ENCODE results near the gene MARF1. TPM values are rescaled to one million over a fixed set of nuclear protein-coding genes. Genes with fewer than 3 reads are reported as not detected.

Gene MARF1
- total RNA-seq, 4 donors from 2014 or later, result 20.7 to 53.9 (median 29.3) TPM

DNA sequence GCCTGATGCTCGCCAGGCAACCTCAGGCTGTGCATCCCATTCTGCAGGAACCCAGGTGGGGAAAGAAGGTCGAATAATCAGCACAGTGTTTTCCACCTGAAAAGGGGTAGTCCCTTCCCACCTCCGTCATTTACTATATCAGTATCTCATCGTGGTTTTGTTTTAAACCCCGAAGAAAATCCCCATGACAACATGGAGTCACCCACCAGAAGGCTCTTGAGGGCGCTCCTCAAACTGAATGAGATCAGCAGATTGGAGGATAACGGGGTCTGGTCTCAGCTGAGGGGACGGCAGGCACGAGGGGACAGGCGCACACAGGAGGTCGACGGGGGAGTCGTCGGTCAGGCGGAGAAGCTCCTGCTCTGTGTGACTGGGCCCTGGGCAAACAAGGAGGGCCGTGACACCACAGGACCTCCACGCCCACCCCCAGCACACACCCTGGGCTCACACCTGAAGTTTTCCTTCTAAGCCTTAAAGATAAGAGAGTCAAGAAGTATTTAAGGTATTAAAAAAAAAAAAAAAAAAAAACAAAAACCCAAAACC is 44.2 kb downstream of the MARF1 start:
- DNase-seq (ENCODE audit: low spot score) (no peak), ATAC-seq (ENCODE audit: low FRiP score) (no peak)
- TF ChIP-seq, protein P1, sequence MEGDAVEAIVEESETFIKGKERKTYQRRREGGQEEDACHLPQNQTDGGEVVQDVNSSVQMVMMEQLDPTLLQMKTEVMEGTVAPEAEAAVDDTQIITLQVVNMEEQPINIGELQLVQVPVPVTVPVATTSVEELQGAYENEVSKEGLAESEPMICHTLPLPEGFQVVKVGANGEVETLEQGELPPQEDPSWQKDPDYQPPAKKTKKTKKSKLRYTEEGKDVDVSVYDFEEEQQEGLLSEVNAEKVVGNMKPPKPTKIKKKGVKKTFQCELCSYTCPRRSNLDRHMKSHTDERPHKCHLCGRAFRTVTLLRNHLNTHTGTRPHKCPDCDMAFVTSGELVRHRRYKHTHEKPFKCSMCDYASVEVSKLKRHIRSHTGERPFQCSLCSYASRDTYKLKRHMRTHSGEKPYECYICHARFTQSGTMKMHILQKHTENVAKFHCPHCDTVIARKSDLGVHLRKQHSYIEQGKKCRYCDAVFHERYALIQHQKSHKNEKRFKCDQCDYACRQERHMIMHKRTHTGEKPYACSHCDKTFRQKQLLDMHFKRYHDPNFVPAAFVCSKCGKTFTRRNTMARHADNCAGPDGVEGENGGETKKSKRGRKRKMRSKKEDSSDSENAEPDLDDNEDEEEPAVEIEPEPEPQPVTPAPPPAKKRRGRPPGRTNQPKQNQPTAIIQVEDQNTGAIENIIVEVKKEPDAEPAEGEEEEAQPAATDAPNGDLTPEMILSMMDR (IDR thresholded peaks at IDR 0.05), result no peak

DNA sequence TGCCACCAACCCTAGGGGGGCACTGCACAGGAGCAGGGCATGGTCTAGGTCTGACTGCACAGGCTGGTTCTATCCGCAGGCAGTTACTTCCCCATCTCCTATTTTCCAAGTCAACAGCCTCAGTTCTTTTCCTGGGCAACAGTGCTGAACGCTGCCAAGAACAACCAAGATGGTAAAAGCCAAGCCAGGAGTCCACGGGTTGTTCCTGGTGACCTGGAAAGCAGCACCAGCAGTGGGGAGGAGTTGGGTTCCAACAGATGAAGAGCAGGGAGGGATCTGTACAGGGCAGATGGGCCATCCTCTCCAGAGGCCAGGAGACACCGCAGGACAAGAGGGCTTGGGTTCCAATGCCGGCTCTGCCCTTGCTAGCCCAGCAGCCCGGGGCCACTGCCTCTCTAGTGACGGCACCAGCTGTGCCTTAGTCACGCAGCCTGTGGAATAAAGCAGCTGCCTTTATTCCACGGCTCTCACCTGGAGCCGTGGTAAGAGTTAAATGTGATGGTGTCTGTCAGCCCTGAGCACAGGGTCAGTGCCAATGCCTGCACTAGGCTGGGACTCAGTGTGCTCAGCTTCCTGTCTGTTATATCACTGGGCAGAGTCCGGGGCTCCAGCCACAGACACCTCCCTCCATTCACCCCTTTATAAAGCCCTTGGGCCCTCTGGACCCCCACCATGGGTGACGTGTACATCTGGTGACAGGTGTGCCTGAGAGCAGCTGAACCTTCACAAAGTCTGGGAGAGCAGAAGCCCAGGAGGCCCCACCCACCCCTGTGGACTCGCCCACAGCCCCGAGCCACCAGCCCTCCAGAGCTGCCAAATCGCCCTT is 44.9 kb downstream of the MARF1 start:
- DNase-seq (ENCODE audit: low spot score) (no peak), ATAC-seq (ENCODE audit: low FRiP score) (no peak)
- TF ChIP-seq, protein P1 (IDR thresholded peaks at IDR 0.05), result no peak

DNA sequence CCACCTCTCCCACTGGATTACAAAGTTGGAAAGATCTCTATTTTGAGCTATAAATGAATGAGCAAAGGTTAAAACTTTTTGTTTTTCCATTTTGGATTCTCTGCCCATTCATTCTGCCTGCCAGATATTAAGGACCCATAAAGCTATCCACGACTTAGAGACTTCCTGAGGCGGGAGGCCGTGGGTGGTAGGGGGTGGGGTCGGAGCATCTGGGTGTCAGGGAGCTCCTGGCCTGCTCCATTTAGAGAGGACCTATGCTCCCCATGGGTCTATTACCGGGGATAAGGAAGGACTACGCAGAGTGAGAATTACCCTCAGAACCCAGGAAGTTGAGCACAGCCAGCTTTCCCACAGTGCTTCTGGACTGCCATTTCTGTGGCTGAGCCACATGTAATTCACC is 45.8 kb downstream of the MARF1 start:
- TF ChIP-seq, protein P1 (IDR thresholded peaks at IDR 0.05), result no peak
- ATAC-seq (ENCODE audit: low FRiP score) (no peak), DNase-seq (ENCODE audit: low spot score) (no peak)

DNA sequence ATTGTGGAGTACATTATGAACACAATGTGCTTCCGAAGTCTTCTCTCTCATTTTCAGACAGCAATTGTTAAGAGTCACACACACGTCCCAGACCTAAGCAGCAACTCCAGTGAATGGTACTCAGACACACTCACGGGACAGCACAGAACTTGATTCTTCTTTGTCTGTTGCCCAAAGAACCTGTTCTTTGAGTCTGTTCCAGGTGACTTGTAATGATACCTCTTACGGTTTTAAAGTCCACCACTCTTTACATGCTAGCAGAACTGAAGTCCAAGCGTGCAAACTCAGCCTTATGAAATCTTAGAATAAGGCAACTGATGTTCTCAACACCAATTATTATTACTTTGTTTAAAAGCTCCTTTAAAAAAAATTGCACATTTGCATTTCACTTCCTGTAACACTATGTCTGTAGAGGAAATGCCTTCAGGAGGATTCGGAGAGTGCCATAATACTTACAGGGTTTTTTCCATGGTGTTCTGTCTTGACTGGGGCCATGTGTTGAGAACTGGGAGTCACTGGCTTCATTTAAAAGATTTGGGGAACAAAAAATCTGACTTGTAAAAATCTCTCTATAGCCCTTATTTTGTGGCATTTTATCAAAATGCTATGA is 48.1 kb downstream of the MARF1 start:
- DNase-seq (ENCODE audit: low spot score), result no peak
- no peak for ATAC-seq (ENCODE audit: low FRiP score)
- TF ChIP-seq, protein P1 (IDR thresholded peaks at IDR 0.05), result no peak

- DNase-seq (ENCODE audit: low spot score), result no peak
- ATAC-seq (ENCODE audit: low FRiP score), result no peak
- TF ChIP-seq, protein P1 (IDR thresholded peaks at IDR 0.05), result no peak
These were observed 49.7 kb downstream of the MARF1 start for GRCh38 chr16:15593235-15593634.

- no peak for DNase-seq (ENCODE audit: low spot score)
- ATAC-seq (ENCODE audit: low FRiP score), result no peak
- TF ChIP-seq, protein P1 (IDR thresholded peaks at IDR 0.05), result no peak
These were observed 50.6 kb downstream of the MARF1 start for GRCh38 chr16:15592324-15592723.
